Gastroesophageal sphincter (tissue), 3 donors: ENCODE results near the gene OPCML.

Experiments used
- CTCF ChIP-seq, 4 experiments: fragments of 200-600 bp in 2 of 4; fragments of 450-650 bp in 2 of 4; sonication (generic) in 1 of 4; IDR thresholded peaks; one replicate each; pipeline ENCODE4 v1.5.1; 2017 to 2019; ENCODE audit warnings: antibody characterized with exemption in 4 of 4, mild to moderate bottlenecking in 2 of 4, moderate library complexity in 2 of 4
- POLR2A ChIP-seq, 2 donors: fragments of 450-650 bp; IDR thresholded peaks; one replicate each; pipeline ENCODE4 v1.6.1; 2017; ENCODE audit warnings: antibody characterized with exemption in 2 of 2, mild to moderate bottlenecking in 2 of 2, moderate library complexity in 1 of 2

GRCh38 chr11:132935383-132935782 is 596.9 kb downstream of the OPCML start:
- TF ChIP-seq CTCF (IDR thresholded peaks at IDR 0.05) = no peak
- TF ChIP-seq POLR2A (IDR thresholded peaks at IDR 0.05) = no peak
